Fibroblast of villous mesenchyme (primary cell): ENCODE results near the gene KIF6. TPM values are rescaled to one million over a fixed set of nuclear protein-coding genes. Genes with fewer than 3 reads are reported as not detected.
"Not testable (repeated sequence)": the region's sequence is repeated elsewhere in the genome, so short reads cannot be mapped to it uniquely, and the experiment has no call there.

Experiments used
- DNase-seq: peaks from one replicate; pipeline ENCODE4 v3.0.0-alpha.2; 2010; ENCODE audit warnings: low read depth
- H3K4me3 ChIP-seq: 2 replicates; pipeline ENCODE4 v1.5.1; 2011; ENCODE audit warnings: low read depth, mild to moderate bottlenecking, low read length
- CTCF ChIP-seq: IDR thresholded peaks from 2 replicates; pipeline ENCODE4 v1.5.1; 2012; ENCODE audit warnings: low read depth, mild to moderate bottlenecking, low read length; ENCODE audit not compliant: insufficient read depth
- total RNA-seq: library from RNA; depleted of rRNA; stranded (reverse); fragments of >200 nt; gene quantifications from 2 replicates; pipeline ENCODE4 v1.2.3, GENCODE V29; 2012

KIF6 gene
- total RNA-seq, 1 donor = 0.43 TPM

GRCh38 chr6:39684790-39685488, 40.3 kb downstream of the KIF6 start:
- H3K4me3 ChIP-seq = no peak overlapping the region
- no peak for TF ChIP-seq CTCF
- DNase-seq = no peak

- TF ChIP-seq CTCF = no peak
- no peak for DNase-seq
- H3K4me3 ChIP-seq = no peak overlapping the region
These were observed 43.5 kb downstream of the KIF6 start for GRCh38 chr6:39681674-39682121.

GRCh38 chr6:39678914-39679313, 46.3 kb downstream of the KIF6 start:
- no peak overlapping the region for H3K4me3 ChIP-seq
- TF ChIP-seq CTCF = no peak
- DNase-seq = no peak

GRCh38 chr6:39677318-39677717, 47.9 kb downstream of the KIF6 start:
- DNase-seq, H3K4me3 ChIP-seq: not testable (repeated sequence)

GRCh38 chr6:39670519-39670918, 54.7 kb downstream of the KIF6 start:
- no peak for DNase-seq
- no peak for TF ChIP-seq CTCF
- H3K4me3 ChIP-seq = no peak overlapping the region

GRCh38 chr6:39669973-39670342, 55.2 kb downstream of the KIF6 start:
- TF ChIP-seq CTCF = no peak

GRCh38 chr6:39669207-39669972, 55.8 kb downstream of the KIF6 start:
- no peak overlapping the region for H3K4me3 ChIP-seq
- no peak for DNase-seq
- TF ChIP-seq CTCF = no peak

More at GRCh38 chr6:39669973-39670342, 55.2 kb downstream of the KIF6 start:
- H3K4me3 ChIP-seq = no peak overlapping the region
- DNase-seq = no peak
